Measurements from ENCODE around the gene UNC119. TPM values are rescaled to one million over a fixed set of nuclear protein-coding genes. Genes with fewer than 3 reads are reported as not detected.
"Not testable (repeated sequence)": the region's sequence is repeated elsewhere in the genome, so short reads cannot be mapped to it uniquely, and the experiment has no call there.

The UNC119 gene
- total and polyA plus RNA-seq, 2 donors (not counting 1 experiment from before 2014, with no cell fraction given): 19.2 to 26.4 TPM

DNA sequence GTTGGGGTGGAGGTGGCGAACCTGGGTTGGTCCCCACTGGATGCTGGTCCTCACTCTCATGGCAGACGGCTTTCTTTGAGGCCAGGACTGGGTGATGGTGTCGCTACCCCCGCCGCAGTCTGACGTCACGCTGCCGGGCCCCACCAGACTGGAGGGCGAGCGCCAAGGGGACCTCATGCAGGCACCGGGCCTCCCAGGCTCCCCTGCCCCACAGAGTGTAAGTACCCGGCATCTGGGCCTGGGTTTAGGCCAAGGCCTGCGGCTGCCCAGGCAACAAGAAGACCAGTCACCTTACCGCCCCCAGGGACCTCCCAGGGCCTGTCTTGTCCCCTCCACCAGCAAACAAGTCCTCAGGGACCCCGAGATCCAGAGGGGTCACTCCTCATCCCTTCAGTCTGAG lies 28.5 kb downstream of the UNC119 start:
- Histone ChIP-seq H3K4me2 (ENCODE audit: extremely low read depth, insufficient read depth, low read length) (no peak overlapping the region), H2AFZ (ENCODE audit: low read length) (no peak overlapping the region), H3K4me3 (replicated peaks in 1 of 4; ENCODE audit: control extremely low read depth in 1 of 4, insufficient read depth in 1 of 4, low read depth in 3 of 4, low read length in 4 of 4) (no peak overlapping the region), H3K9me3 (ENCODE audit: control insufficient read depth, insufficient read depth, low read depth, low read length) (no peaks in the 10 kb centered on the region), H3K27ac (ENCODE audit: insufficient read depth, low read length) (no peak overlapping the region), H3K4me1 (ENCODE audit: control insufficient read depth, extremely low read depth, insufficient read depth, low read length) (no peaks in the 10 kb centered on the region), H3K79me2 (ENCODE audit: control insufficient read depth, insufficient read depth, low read length) (no peaks in the 10 kb centered on the region), H3K36me3 (ENCODE audit: control insufficient read depth, insufficient read depth, low read length) (no peaks in the 10 kb centered on the region), H3K27me3 (ENCODE audit: control insufficient read depth, insufficient read depth, low read length) (no peaks in the 10 kb centered on the region), H4K20me1 (ENCODE audit: control insufficient read depth, extremely low read depth, insufficient read depth, low read length) (no peaks in the 10 kb centered on the region), H3K9ac (ENCODE audit: insufficient read depth, low read length) (no peak overlapping the region)
- no peak for TF ChIP-seq EZH2 (IDR thresholded peaks at IDR 0.05; ENCODE audit: low read length, missing control alignments)
- TF ChIP-seq, protein P1, sequence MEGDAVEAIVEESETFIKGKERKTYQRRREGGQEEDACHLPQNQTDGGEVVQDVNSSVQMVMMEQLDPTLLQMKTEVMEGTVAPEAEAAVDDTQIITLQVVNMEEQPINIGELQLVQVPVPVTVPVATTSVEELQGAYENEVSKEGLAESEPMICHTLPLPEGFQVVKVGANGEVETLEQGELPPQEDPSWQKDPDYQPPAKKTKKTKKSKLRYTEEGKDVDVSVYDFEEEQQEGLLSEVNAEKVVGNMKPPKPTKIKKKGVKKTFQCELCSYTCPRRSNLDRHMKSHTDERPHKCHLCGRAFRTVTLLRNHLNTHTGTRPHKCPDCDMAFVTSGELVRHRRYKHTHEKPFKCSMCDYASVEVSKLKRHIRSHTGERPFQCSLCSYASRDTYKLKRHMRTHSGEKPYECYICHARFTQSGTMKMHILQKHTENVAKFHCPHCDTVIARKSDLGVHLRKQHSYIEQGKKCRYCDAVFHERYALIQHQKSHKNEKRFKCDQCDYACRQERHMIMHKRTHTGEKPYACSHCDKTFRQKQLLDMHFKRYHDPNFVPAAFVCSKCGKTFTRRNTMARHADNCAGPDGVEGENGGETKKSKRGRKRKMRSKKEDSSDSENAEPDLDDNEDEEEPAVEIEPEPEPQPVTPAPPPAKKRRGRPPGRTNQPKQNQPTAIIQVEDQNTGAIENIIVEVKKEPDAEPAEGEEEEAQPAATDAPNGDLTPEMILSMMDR (conservative IDR thresholded peaks at IDR 0.05 in 1 of 2, IDR thresholded peaks at IDR 0.05 in 1 of 2; ENCODE audit: low read depth in 1 of 2, low read length in 2 of 2): no peak
- DNase-seq (ENCODE audit: low read depth in 2 of 2): no peak

DNA sequence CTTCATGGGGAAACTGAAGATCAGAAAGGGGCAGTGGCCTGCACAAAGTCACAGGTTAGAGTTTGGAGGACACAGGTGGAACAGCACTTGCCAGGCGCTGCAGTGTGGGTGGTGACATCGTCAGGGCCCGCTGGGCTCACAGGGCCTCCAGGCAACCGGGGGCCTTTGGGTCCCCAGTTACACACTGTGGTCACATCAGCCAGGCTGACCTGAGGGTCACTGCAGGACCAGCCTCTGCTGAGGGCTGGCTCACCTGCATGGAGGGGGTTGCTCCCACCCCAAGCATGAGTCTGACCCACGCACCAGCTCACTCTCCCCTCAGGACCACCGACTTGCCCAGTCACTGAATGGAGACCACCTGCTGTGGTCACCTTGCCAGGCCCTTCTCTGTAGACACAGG lies 29.2 kb downstream of the UNC119 start:
- no peak overlapping the region for H3K9ac ChIP-seq (ENCODE audit: insufficient read depth, low read length)
- H4K20me1 ChIP-seq (ENCODE audit: control insufficient read depth, extremely low read depth, insufficient read depth, low read length): no peaks in the 10 kb centered on the region
- H3K9me3 ChIP-seq (ENCODE audit: control insufficient read depth, insufficient read depth, low read depth, low read length): no peaks in the 10 kb centered on the region
- H3K27me3 ChIP-seq (ENCODE audit: control insufficient read depth, insufficient read depth, low read length): no peaks in the 10 kb centered on the region
- no peak for TF ChIP-seq EZH2 (IDR thresholded peaks at IDR 0.05; ENCODE audit: low read length, missing control alignments)
- TF ChIP-seq, protein P1 (conservative IDR thresholded peaks at IDR 0.05 in 1 of 2, IDR thresholded peaks at IDR 0.05 in 1 of 2; ENCODE audit: low read depth in 1 of 2, low read length in 2 of 2): no peak
- H3K27ac ChIP-seq (ENCODE audit: insufficient read depth, low read length): no peak overlapping the region
- no peaks in the 10 kb centered on the region for H3K79me2 ChIP-seq (ENCODE audit: control insufficient read depth, insufficient read depth, low read length)
- no peak for DNase-seq (ENCODE audit: low read depth in 2 of 2)
- H2AFZ ChIP-seq (ENCODE audit: low read length): no peak overlapping the region
- H3K36me3 ChIP-seq (ENCODE audit: control insufficient read depth, insufficient read depth, low read length): no peaks in the 10 kb centered on the region
- no peaks in the 10 kb centered on the region for H3K4me1 ChIP-seq (ENCODE audit: control insufficient read depth, extremely low read depth, insufficient read depth, low read length)
- no peak overlapping the region for H3K4me3 ChIP-seq (replicated peaks in 1 of 4; ENCODE audit: control extremely low read depth in 1 of 4, insufficient read depth in 1 of 4, low read depth in 3 of 4, low read length in 4 of 4)
- H3K4me2 ChIP-seq (ENCODE audit: extremely low read depth, insufficient read depth, low read length): no peak overlapping the region

DNA sequence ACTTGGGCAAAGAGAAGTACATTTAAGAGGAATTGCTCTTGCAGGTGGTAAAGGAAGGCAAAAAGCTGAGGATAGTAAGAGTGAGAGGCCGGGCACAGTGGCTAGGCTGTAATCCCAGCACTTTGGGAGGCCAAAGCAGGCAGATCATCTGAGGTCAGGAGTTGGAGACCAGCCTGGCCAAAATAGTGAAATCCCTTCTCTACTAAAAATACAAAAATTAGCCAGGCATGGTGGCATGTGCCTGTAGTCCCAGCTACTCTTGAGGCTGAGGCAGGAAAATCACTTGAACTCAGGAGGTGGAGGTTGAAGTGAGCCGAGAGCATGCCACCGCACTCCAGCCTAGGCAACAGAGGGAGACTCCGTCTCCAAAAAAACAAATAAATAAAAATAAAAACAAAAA lies 30.1 kb downstream of the UNC119 start:
- not testable (repeated sequence) for DNase-seq (ENCODE audit: low read depth in 2 of 2); H3K36me3 ChIP-seq (ENCODE audit: control insufficient read depth, insufficient read depth, low read length); H3K4me3 ChIP-seq (replicated peaks in 1 of 4; ENCODE audit: control extremely low read depth in 1 of 4, insufficient read depth in 1 of 4, low read depth in 3 of 4, low read length in 4 of 4); H3K27ac ChIP-seq (ENCODE audit: insufficient read depth, low read length); H3K4me1 ChIP-seq (ENCODE audit: control insufficient read depth, extremely low read depth, insufficient read depth, low read length); H3K9ac ChIP-seq (ENCODE audit: insufficient read depth, low read length); H3K9me3 ChIP-seq (ENCODE audit: control insufficient read depth, insufficient read depth, low read depth, low read length); H2AFZ ChIP-seq (ENCODE audit: low read length); H3K79me2 ChIP-seq (ENCODE audit: control insufficient read depth, insufficient read depth, low read length); H3K27me3 ChIP-seq (ENCODE audit: control insufficient read depth, insufficient read depth, low read length); H3K4me2 ChIP-seq (ENCODE audit: extremely low read depth, insufficient read depth, low read length); H4K20me1 ChIP-seq (ENCODE audit: control insufficient read depth, extremely low read depth, insufficient read depth, low read length)
